WTC11 (cell line): ENCODE data around the gene PDS5A. TPM values are rescaled to one million over a fixed set of nuclear protein-coding genes. Genes with fewer than 3 reads are reported as not detected.

Experiments used
- ATAC-seq: fragments of 200-7000 bp; cut with Tn5 transposase; 2 replicates; pipeline ENCODE4 v1.10.0; 2021; ENCODE audit warnings: mild to moderate bottlenecking, moderate library complexity
- CTCF ChIA-PET: fragments of 300-600 bp; sonication (Branson Sonifier 250); formaldehyde crosslinking; loops from one replicate; lab custom pipeline; 2021; ENCODE audit warnings: antibody characterized with exemption; lab: Charles Lee
- POLR2A ChIA-PET: fragments of 350-600 bp; sonication (Branson Sonifier 250); formaldehyde crosslinking; loops from one replicate; lab custom pipeline; 2021; ENCODE audit warnings: antibody characterized with exemption; lab: Charles Lee
- DNase-seq: peaks from one replicate; pipeline ENCODE4 v3.0.0; 2021; ENCODE audit warnings: low spot score
- H3K27ac Mint-ChIP-seq: 2 replicates; pipeline ENCODE4 v1.8.0; 2021; ENCODE audit warnings: mixed read lengths
- H3K27me3 Mint-ChIP-seq: 2 replicates; pipeline ENCODE4 v1.8.0; 2021; ENCODE audit warnings: low read depth, mild to moderate bottlenecking, moderate library complexity, mixed read lengths
- H3K36me3 Mint-ChIP-seq: 2 replicates; pipeline ENCODE4 v1.8.0; 2021; ENCODE audit warnings: mixed read lengths
- H3K4me1 Mint-ChIP-seq: 2 replicates; pipeline ENCODE4 v1.8.0; 2022; ENCODE audit warnings: mixed read lengths
- H3K4me3 Mint-ChIP-seq: 2 replicates; pipeline ENCODE4 v1.8.0; 2021; ENCODE audit warnings: mild to moderate bottlenecking, moderate library complexity, mixed read lengths
- H3K9me3 Mint-ChIP-seq: 2 replicates; pipeline ENCODE4 v1.8.0; 2021; ENCODE audit warnings: mixed read lengths
- CREB1 ChIP-seq: sonication (generic); formaldehyde crosslinking; IDR thresholded peaks from 2 replicates; pipeline ENCODE4 v1.8.0; 2023; ENCODE audit warnings: mild to moderate bottlenecking, missing genetic modification reagents
- ESRRA ChIP-seq: sonication (generic); formaldehyde crosslinking; IDR thresholded peaks from 2 replicates; pipeline ENCODE4 v1.8.1; 2022; ENCODE audit warnings: mild to moderate bottlenecking, missing genetic modification reagents, borderline replicate concordance
- FOXP1 ChIP-seq: sonication (generic); formaldehyde crosslinking; IDR thresholded peaks from 2 replicates; pipeline ENCODE4 v1.8.0; 2022; ENCODE audit warnings: missing genetic modification reagents, mild to moderate bottlenecking, moderate library complexity, borderline replicate concordance
- JAZF1 ChIP-seq: fragments of 250-450 bp; sonication (Bioruptor Pico); IDR thresholded peaks from 2 replicates; pipeline ENCODE4 v1.9.0; 2021; ENCODE audit warnings: moderate library complexity, mild to moderate bottlenecking, inconsistent platforms
- KAT7 ChIP-seq: sonication (generic); formaldehyde crosslinking; IDR thresholded peaks from 2 replicates; pipeline ENCODE4 v1.8.1; 2023; ENCODE audit warnings: missing genetic modification reagents, mild to moderate bottlenecking, borderline replicate concordance
- MXD4 ChIP-seq: fragments of 250-450 bp; sonication (Bioruptor Pico); IDR thresholded peaks from 2 replicates; pipeline ENCODE4 v1.8.0; 2021; ENCODE audit warnings: mild to moderate bottlenecking, moderate library complexity, borderline replicate concordance
- NR2C2 ChIP-seq: sonication (generic); formaldehyde crosslinking; IDR thresholded peaks from 2 replicates; pipeline ENCODE4 v1.8.0; 2022; ENCODE audit warnings: mild to moderate bottlenecking, missing genetic modification reagents
- RELA ChIP-seq: sonication (generic); formaldehyde crosslinking; IDR thresholded peaks from 2 replicates; pipeline ENCODE4 v1.8.1; 2022; ENCODE audit warnings: missing genetic modification reagents, mild to moderate bottlenecking, borderline replicate concordance
- SMAD3 ChIP-seq: sonication (generic); formaldehyde crosslinking; IDR thresholded peaks from 2 replicates; pipeline ENCODE4 v1.8.0; 2022; ENCODE audit warnings: missing genetic modification reagents, mild to moderate bottlenecking, borderline replicate concordance
- SMAD4 ChIP-seq: sonication (generic); formaldehyde crosslinking; IDR thresholded peaks from 2 replicates; pipeline ENCODE4 v1.8.0; 2022; ENCODE audit warnings: mild to moderate bottlenecking, missing genetic modification reagents
- SOX15 ChIP-seq: fragments of 250-450 bp; sonication (Bioruptor Pico); IDR thresholded peaks from 2 replicates; pipeline ENCODE4 v1.9.0; 2021; ENCODE audit warnings: mild to moderate bottlenecking
- ZNF263 ChIP-seq: sonication (generic); formaldehyde crosslinking; IDR thresholded peaks from 2 replicates; pipeline ENCODE4 v1.8.1; 2022; ENCODE audit warnings: low read depth, mild to moderate bottlenecking, moderate library complexity, missing genetic modification reagents
- ZNF396 ChIP-seq: fragments of 250-450 bp; sonication (Bioruptor Pico); IDR thresholded peaks from 2 replicates; pipeline ENCODE4 v1.8.0; 2021; ENCODE audit warnings: mild to moderate bottlenecking, moderate library complexity, borderline replicate concordance
- total RNA-seq: library from RNA; stranded (reverse); gene quantifications from 3 replicates; pipeline ENCODE4 v1.2.3, GENCODE V29; 2021
- TF ChIP-seq, protein P1 (sequence below): sonication (generic); formaldehyde crosslinking; conservative IDR thresholded peaks from 2 replicates; pipeline ENCODE4 v1.8.1; 2023; ENCODE audit warnings: mild to moderate bottlenecking, low read depth, missing genetic modification reagents, moderate library complexity
- TF ChIP-seq, protein P2 (sequence below): sonication (generic); formaldehyde crosslinking; IDR thresholded peaks from 2 replicates; pipeline ENCODE4 v1.8.1; 2023; ENCODE audit warnings: mild to moderate bottlenecking, missing genetic modification reagents
- TF ChIP-seq, protein P3 (sequence below): sonication (generic); formaldehyde crosslinking; IDR thresholded peaks from 2 replicates; pipeline ENCODE4 v1.8.1; 2023; ENCODE audit warnings: mild to moderate bottlenecking, missing genetic modification reagents, borderline replicate concordance
- TF ChIP-seq, protein P4 (sequence below): sonication (generic); formaldehyde crosslinking; IDR thresholded peaks from 2 replicates; pipeline ENCODE4 v1.8.0; 2022; ENCODE audit warnings: missing genetic modification reagents
- TF ChIP-seq, protein P5 (sequence below): sonication (generic); formaldehyde crosslinking; IDR thresholded peaks from 2 replicates; pipeline ENCODE4 v1.8.1; 2022; ENCODE audit warnings: mild to moderate bottlenecking, moderate library complexity, missing genetic modification reagents
- TF ChIP-seq, protein P6 (sequence below): sonication (generic); formaldehyde crosslinking; IDR thresholded peaks from 2 replicates; pipeline ENCODE4 v1.8.0; 2022; ENCODE audit warnings: mild to moderate bottlenecking, missing genetic modification reagents

The PDS5A gene
- total RNA-seq, 1 experiment from 2014 or later: 61.7 TPM

DNA sequence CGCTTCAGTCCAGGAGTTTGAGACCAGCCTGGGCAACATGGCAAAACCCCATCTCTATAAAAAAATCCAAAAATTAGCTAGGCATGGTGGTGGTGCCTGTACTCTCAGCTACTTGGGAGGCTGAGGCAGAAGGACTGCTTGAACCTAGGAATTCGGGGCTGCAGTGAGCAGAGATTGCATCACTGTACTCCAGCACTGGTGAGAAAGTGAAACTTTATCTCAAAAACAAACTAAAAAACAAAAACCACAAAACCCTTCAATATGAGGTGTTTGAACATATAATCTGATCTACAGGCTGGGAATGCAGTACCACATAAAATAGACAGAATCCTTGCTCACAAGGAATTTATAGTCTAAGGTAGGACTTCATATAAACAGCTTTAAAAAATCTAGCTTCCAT lies 103.9 kb downstream of the PDS5A start:
- Mint-ChIP-seq H3K4me1 (no peaks in the 10 kb centered on the region), H3K36me3 (peaks cover 29% of the 10 kb centered on the region), H3K27me3 (no peaks in the 10 kb centered on the region), H3K27ac (peak overlapping the region; percentile 56; the same call in 1 of the 2 replicates), H3K9me3 (no peaks in the 10 kb centered on the region), H3K4me3 (no peak overlapping the region)
- ATAC-seq: no peak
- CTCF ChIA-PET: no interaction called here
- POLR2A ChIA-PET: no interaction called here
- DNase-seq: no peak
- TF ChIP-seq ZNF396 (CRISPR knock-in tag) (no peak), RELA (CRISPR knock-in tag) (no peak), SMAD3 (CRISPR knock-in tag) (no peak), SOX15 (CRISPR knock-in tag) (no peak), NR2C2 (CRISPR knock-in tag) (no peak), JAZF1 (CRISPR knock-in tag) (no peak), ZNF263 (CRISPR knock-in tag) (no peak), ESRRA (no peak), KAT7 (no peak), CREB1 (CRISPR knock-in tag) (no peak), MXD4 (CRISPR knock-in tag) (no peak), SMAD4 (no peak), FOXP1 (CRISPR knock-in tag) (no peak)
- TF ChIP-seq, protein P1, sequence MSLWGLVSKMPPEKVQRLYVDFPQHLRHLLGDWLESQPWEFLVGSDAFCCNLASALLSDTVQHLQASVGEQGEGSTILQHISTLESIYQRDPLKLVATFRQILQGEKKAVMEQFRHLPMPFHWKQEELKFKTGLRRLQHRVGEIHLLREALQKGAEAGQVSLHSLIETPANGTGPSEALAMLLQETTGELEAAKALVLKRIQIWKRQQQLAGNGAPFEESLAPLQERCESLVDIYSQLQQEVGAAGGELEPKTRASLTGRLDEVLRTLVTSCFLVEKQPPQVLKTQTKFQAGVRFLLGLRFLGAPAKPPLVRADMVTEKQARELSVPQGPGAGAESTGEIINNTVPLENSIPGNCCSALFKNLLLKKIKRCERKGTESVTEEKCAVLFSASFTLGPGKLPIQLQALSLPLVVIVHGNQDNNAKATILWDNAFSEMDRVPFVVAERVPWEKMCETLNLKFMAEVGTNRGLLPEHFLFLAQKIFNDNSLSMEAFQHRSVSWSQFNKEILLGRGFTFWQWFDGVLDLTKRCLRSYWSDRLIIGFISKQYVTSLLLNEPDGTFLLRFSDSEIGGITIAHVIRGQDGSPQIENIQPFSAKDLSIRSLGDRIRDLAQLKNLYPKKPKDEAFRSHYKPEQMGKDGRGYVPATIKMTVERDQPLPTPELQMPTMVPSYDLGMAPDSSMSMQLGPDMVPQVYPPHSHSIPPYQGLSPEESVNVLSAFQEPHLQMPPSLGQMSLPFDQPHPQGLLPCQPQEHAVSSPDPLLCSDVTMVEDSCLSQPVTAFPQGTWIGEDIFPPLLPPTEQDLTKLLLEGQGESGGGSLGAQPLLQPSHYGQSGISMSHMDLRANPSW (CRISPR knock-in tag): no peak
- TF ChIP-seq, protein P2, sequence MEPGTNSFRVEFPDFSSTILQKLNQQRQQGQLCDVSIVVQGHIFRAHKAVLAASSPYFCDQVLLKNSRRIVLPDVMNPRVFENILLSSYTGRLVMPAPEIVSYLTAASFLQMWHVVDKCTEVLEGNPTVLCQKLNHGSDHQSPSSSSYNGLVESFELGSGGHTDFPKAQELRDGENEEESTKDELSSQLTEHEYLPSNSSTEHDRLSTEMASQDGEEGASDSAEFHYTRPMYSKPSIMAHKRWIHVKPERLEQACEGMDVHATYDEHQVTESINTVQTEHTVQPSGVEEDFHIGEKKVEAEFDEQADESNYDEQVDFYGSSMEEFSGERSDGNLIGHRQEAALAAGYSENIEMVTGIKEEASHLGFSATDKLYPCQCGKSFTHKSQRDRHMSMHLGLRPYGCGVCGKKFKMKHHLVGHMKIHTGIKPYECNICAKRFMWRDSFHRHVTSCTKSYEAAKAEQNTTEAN (CRISPR knock-in tag): no peak
- TF ChIP-seq, protein P3, sequence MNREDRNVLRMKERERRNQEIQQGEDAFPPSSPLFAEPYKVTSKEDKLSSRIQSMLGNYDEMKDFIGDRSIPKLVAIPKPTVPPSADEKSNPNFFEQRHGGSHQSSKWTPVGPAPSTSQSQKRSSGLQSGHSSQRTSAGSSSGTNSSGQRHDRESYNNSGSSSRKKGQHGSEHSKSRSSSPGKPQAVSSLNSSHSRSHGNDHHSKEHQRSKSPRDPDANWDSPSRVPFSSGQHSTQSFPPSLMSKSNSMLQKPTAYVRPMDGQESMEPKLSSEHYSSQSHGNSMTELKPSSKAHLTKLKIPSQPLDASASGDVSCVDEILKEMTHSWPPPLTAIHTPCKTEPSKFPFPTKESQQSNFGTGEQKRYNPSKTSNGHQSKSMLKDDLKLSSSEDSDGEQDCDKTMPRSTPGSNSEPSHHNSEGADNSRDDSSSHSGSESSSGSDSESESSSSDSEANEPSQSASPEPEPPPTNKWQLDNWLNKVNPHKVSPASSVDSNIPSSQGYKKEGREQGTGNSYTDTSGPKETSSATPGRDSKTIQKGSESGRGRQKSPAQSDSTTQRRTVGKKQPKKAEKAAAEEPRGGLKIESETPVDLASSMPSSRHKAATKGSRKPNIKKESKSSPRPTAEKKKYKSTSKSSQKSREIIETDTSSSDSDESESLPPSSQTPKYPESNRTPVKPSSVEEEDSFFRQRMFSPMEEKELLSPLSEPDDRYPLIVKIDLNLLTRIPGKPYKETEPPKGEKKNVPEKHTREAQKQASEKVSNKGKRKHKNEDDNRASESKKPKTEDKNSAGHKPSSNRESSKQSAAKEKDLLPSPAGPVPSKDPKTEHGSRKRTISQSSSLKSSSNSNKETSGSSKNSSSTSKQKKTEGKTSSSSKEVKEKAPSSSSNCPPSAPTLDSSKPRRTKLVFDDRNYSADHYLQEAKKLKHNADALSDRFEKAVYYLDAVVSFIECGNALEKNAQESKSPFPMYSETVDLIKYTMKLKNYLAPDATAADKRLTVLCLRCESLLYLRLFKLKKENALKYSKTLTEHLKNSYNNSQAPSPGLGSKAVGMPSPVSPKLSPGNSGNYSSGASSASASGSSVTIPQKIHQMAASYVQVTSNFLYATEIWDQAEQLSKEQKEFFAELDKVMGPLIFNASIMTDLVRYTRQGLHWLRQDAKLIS (CRISPR knock-in tag): no peak
- TF ChIP-seq, protein P4, sequence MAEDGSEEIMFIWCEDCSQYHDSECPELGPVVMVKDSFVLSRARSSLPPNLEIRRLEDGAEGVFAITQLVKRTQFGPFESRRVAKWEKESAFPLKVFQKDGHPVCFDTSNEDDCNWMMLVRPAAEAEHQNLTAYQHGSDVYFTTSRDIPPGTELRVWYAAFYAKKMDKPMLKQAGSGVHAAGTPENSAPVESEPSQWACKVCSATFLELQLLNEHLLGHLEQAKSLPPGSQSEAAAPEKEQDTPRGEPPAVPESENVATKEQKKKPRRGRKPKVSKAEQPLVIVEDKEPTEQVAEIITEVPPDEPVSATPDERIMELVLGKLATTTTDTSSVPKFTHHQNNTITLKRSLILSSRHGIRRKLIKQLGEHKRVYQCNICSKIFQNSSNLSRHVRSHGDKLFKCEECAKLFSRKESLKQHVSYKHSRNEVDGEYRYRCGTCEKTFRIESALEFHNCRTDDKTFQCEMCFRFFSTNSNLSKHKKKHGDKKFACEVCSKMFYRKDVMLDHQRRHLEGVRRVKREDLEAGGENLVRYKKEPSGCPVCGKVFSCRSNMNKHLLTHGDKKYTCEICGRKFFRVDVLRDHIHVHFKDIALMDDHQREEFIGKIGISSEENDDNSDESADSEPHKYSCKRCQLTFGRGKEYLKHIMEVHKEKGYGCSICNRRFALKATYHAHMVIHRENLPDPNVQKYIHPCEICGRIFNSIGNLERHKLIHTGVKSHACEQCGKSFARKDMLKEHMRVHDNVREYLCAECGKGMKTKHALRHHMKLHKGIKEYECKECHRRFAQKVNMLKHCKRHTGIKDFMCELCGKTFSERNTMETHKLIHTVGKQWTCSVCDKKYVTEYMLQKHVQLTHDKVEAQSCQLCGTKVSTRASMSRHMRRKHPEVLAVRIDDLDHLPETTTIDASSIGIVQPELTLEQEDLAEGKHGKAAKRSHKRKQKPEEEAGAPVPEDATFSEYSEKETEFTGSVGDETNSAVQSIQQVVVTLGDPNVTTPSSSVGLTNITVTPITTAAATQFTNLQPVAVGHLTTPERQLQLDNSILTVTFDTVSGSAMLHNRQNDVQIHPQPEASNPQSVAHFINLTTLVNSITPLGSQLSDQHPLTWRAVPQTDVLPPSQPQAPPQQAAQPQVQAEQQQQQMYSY (CRISPR knock-in tag): no peak
- TF ChIP-seq, protein P5, sequence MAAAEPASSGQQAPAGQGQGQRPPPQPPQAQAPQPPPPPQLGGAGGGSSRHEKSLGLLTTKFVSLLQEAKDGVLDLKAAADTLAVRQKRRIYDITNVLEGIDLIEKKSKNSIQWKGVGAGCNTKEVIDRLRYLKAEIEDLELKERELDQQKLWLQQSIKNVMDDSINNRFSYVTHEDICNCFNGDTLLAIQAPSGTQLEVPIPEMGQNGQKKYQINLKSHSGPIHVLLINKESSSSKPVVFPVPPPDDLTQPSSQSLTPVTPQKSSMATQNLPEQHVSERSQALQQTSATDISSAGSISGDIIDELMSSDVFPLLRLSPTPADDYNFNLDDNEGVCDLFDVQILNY (CRISPR knock-in tag): no peak
- TF ChIP-seq, protein P6, sequence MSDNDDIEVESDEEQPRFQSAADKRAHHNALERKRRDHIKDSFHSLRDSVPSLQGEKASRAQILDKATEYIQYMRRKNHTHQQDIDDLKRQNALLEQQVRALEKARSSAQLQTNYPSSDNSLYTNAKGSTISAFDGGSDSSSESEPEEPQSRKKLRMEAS (CRISPR knock-in tag): no peak
